ENCODE results near the gene DLG2.

DNA sequence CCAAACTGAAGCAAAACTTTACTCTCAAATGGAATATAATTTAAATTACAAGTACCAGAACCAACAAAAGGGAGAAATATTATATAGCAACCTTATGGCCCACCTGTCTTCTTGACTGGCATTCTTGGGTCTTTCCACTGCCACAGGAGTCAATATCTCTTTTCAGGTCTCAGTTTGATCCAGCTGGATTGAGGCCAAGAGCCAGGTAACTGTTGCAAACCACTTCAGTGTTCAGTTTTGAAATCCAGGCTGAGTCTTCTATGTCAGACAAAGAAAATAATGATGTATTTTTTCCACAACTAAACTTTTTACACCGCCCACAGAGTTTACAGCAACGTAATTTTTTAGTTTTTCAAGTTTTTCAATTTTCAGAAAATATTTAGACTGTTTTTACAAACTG, 648 bp downstream of the DLG2 start:
- TF ChIP-seq CTCF (IDR thresholded peaks at IDR 0.05) (no peak), POLR2AphosphoS5 (IDR thresholded peaks at IDR 0.05) (no peak)
